ENCODE data around the gene TDRKH.

The TDRKH gene, protein sequence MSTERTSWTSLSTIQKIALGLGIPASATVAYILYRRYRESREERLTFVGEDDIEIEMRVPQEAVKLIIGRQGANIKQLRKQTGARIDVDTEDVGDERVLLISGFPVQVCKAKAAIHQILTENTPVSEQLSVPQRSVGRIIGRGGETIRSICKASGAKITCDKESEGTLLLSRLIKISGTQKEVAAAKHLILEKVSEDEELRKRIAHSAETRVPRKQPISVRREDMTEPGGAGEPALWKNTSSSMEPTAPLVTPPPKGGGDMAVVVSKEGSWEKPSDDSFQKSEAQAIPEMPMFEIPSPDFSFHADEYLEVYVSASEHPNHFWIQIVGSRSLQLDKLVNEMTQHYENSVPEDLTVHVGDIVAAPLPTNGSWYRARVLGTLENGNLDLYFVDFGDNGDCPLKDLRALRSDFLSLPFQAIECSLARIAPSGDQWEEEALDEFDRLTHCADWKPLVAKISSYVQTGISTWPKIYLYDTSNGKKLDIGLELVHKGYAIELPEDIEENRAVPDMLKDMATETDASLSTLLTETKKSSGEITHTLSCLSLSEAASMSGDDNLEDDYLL

DNA sequence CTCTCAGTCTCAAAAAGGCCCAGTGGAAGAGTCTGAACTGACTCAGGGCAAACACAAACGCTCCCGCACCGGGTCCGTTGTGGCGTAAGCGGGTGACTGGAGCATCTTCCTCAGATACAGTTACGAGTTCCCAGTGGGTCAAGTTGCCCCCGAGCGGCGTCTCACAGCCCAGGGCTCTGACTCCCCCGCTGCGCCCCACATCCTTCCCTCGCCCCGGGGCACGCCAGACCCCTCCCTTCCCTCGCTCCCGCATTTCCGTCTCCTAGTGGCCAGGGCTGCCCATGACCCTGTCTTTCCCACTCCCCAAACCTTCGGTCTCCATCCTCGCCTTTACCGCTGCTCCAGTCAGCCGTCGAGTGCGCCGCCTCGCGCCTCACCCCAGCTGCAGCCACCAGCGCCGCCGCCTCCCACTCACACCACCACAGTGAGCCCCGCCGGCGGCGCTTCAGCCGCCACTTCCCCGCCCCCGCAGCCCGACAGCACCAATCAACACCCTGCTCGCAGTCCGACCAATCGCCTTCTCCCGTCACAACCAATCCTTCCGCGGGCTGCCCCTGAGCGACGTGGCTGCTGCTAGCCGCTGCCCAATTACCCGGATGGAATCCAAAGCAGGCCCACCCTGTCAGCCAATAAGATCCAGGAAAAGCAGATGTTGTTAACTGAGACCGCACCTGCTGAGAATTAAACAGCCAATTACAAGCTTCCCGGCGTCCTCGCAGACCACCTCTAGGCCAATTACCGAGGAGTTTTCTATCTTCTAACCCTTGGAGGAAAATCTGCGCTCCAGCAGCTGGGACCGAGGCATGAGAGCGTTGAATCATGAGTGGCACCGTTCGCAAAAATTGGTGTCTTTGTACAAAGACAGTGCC lies at the start of gene TDRKH:
Gene TDRKH (minus strand): TSS at position 430 of the 869 bp plus-strand sequence. CDS start 7,478 bp downstream, outside the sequence.
- peak; percentile 100 for DNase-seq

DNA sequence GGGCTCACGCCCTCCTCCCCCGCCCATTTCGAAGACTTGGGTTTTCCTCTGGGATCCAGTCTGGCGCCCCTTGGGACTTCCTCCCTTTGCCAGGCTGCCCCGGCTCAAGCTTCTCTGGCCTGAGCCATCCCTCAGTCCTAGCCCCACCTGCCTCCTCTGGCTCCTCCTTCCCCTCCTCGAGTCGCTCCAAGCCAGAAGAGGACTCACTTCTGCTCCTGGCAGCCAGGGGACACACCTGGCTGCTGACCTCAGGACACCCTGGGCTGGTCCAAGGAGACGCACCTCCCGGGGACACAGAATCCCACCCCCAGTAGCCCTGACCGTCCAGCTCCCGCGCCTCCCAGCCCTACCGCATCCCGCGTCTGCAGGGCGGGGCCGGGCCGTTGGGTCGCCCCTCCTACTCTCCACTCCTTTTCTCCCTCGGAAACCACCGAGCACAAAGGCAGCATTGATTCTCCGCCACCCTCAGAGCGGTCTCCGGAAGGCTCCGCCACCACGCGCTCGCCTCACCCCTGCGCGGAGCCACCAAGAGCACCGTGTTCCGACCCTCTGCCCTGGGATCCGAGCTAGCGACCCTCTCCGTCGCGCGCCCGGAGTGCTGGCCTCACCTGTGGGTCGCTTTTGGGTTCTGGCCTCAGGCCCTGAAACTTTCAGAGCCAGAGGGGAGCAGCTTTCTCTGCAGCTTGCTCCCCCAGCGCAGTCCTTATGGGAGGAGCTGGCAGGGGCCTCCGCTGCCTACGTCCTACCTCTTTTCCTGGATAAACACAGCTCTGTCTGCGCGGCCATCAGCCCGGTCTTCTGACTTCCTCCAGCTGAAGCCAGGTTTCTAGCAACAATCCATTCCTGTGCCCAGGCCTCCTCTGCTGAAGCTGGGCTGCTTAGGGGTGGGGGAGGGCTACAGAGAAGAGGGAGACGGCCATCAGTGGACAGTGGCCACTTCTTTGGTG lies 49.4 kb upstream of the TDRKH start, which contains the start of gene C2CD4D:
Gene C2CD4D (minus strand): TSS at position 364 of the 947 bp plus-strand sequence. CDS start 831 bp downstream, outside the sequence.
- DNase-seq: peak; percentile 69 to 77

DNA sequence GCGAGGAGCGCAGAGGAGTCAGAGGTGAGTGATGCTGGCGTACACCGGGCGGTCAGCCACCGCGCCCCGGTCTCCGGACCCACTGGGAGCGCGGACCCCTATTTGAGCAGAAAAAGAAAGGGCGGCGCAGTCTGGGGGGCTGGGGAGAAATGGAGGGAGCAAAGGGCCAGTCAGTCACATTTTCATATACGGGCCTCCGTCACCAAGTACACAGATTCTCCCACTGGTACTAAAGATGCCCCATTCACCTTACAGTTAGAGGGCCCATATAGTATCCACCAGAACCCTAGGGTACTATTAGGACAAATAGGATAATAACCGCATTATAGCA lies 48.7 kb upstream of the TDRKH start:
- DNase-seq: no peak

DNA sequence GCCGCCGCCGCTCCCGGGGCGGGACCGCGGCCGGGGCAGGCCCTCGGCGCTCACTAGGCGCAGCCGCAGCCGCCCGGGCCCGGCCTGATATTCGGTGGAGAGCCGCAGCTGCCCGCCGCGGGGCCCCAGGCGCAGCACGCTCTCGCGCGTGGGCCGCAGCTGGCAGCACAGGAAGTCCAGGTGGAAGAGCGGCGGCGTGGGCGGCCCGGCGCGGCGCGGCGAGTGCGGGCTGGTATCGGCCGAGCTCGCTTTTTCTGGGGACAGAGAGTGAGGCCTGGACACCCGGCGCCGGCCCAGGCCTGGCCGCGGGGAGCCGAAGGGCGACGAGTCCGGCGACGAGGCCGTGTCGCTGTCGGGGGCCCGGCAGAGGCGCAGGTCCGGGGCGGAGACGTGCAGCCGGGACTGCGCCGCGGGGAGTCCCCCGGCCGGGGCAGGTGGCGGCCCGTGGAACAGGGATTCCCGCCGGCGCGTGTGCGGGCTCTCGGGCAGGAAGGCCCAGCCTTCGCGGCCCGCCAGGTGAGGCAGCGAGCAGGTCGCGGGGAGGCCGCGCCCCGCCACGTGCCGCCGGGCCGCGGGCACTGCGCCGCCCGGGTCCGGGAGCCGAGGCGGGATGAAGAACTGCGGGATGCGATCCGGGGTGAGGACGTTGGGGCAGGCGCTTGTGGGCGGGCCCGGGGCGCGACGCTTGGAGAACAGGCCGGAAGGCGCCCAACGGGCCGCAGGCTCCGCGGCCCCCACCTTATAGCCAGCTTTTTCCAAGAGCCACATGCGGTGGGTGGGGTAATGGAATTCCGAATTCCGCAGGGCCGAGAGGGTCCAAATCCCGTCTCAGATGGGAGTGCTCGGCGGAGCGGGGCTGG lies 48.2 kb upstream of the TDRKH start:
- no peak for DNase-seq

DNA sequence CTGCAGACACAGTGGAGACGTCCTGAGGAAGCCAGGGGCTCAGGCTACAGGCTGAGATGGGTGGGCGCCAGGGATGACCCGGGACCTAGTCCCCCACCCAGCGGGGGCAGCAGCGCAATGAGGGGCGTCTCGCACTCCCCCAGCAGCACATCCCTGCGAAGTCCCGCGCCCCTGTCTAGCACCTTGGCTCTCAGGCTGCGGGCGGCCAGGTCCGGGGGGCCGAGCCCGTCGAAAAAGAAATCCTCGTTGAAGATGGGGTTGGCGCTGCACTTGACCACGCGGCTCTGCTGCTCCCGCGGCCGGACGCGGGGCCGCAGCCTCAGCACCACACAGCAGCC lies 47.6 kb upstream of the TDRKH start:
- no peak for DNase-seq

DNA sequence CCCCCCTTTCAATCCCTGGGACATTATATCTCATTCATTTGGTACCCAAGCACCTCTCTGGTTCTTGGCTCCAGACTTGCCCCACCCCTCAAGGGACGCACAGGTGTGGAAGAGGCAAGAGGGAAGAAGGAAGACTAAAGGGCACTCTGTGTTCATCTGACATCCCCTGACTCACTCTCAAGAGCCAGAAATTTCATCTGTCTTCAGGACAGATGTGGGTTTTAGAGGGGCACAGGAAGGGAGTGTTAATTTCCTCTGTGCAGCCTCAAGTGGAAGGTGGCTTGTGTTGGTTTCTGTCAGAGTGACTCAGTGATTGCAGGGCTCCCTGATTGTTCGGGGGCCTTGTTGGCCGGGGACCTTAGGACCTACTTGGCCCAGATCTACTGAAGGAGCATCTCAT lies 46.9 kb upstream of the TDRKH start:
- DNase-seq: no peak

DNA sequence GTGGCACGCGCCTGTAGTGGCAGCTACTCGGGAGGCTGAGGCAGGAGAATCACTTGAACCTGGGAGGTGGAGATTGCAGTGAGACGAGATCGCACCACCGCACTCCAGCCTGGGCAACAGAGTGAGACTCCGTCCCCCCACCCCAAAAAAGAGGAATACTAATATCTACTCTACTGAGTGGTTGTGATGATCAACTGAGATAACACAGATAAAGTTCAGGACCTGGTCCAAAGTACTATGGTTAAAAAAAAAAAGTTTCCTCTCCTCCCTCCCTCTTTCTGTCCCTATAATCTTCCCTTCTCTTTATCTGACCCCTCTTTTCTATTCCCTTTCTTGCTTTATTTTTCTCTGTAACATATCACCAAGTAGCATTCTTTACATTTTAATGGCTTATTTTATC lies 45.3 kb upstream of the TDRKH start:
- no peak for DNase-seq

DNA sequence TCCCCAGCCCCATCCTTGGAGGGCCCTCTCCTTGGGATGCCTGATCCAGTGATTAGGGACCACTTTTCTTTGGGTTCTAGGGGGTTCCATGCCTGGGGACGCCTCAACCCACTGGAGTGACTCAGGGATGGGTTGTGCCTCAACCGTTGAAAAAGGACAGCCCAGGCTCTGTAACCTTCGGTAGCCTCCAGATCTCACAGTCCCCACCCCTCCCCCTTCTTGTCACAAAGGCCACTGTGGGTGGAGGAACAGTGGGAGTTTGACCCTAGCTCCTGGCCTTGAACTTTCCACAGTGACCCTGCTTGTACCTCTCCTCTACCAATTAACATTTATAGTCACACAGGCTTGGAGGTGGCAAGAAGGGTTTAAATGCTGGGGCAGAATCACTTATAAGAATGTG lies 43.9 kb upstream of the TDRKH start:
- no peak for DNase-seq

DNA sequence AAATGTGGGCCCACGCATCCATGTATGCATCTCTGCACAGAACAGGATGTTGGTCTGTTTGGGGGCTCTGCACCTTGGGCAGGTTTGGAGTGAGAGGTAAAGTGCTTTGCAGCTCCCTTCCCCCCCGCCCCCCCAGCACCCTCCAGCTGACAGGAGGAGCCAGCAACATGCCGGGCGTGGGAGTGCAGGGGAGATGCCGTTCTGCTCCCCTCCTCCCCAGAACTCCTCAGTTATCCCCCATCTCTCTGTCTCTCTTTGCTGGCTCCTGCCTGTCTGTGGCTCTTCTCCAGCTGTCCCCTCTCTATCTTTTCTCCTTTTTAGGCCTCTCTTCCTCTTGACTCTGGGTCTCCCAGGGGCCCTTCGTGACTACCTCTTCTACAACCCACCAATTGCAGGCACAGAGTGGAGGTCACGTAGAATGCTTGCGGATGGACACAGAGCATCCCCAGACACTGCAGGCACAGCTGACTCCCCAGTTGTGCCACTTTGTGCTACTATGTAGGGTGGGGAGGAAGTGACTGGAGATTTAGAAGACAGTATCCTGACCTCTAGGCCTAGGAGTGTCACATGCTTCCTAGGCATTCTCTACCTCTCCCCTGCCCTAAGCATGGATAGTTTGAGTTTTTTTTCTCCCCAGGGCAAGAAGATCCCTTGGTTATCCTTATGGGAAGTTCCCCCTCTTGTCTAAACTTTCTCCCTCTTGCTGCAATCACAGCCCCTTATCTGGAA lies 43.0 kb upstream of the TDRKH start:
- DNase-seq: no peak

DNA sequence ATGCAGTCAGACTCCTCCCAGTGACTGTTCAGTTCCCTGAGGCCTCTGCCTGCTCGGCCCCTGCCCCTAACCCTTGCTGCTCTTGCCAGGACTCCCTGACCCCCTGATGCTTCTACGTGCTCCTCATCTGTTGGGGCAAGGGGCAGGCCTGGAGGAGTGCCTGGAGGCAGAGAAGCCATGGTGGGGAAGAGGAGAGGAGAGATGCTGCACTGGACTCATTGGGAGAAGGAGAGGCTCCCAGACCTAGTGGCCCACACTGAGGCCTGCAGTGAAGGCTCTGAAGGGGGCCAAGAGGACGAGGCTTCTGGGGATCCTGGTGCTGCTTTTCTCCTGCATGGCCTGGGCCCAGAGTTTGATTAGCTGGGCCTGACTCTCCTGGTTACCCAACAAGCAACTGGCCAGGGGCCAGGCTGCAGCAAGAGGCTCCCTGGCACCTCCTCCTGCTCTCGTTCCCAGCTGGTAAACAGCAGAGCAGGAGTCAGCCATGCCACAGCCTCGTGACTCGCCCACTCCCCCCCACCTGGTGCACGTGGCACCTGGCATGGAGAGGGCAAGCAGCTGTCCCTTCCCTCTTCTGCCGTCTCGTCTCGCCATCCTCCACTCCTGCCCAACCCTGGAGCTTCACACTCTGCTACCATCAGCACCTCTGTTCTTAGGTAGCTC lies 42.1 kb upstream of the TDRKH start:
- DNase-seq: peak; percentile 96 to 98

DNA sequence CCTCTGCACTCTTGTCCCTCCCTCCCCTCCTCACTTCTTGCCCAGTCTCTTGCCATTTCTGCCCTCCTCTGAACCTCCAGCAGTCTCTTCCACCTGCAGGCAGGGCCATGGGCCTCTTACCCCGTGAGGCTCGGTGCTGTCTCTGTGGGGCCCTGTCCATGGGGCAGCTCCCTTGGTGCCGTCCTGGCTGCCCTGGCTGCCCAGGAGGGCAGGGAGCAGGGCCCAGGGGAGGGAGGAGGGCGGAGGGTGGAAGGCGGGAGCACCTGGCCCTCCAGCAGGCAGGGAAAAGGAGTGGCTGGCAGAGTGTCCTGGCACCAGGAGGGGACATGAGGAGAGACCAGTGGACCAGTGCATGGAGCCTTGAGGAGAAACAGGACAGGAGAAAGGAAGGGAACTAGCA lies 41.3 kb upstream of the TDRKH start, which contains the start of gene RORC:
Gene RORC (minus strand): TSS at position 198 of the 400 bp plus-strand sequence. CDS start 38 bp downstream, at position 160.
- peak; percentile 69 to 83 for DNase-seq

DNA sequence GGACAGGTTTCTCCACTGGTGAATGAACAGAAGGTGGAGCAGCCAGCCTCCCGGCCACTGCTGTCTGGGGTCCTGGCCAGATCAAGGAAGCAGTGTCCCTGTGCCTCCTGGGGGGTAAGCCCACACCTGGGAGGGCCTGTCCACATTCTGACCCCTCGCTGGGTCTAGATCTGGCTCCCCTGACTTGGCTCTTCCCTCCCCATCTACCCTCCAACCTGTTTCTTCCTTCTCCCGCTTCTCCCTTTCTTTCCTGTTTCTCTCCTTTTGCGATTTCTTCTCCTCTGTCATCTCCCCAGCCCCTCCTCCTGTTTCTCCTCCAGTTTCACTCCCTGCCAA lies 40.9 kb upstream of the TDRKH start:
- DNase-seq: no peak

DNA sequence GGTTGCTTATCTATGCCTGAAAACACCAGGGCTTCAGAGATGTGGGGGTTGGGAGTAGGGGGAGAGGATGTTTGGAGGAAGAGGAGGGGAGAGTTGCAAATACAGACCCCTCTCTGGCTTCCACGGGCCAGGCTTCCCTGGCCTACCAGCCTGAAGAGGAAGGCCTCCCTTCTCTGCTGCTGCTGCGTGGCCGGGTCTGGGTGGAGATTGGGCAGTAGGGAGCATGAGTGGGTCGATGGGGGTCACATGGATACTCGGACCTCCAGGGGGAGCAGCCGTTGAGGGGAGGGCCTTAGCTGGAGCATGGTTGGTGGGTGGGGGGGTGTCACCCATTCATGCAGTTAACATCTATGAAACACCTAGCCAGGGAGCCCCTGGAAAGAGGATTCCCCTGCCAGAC lies 39.8 kb upstream of the TDRKH start:
- DNase-seq: no peak

DNA sequence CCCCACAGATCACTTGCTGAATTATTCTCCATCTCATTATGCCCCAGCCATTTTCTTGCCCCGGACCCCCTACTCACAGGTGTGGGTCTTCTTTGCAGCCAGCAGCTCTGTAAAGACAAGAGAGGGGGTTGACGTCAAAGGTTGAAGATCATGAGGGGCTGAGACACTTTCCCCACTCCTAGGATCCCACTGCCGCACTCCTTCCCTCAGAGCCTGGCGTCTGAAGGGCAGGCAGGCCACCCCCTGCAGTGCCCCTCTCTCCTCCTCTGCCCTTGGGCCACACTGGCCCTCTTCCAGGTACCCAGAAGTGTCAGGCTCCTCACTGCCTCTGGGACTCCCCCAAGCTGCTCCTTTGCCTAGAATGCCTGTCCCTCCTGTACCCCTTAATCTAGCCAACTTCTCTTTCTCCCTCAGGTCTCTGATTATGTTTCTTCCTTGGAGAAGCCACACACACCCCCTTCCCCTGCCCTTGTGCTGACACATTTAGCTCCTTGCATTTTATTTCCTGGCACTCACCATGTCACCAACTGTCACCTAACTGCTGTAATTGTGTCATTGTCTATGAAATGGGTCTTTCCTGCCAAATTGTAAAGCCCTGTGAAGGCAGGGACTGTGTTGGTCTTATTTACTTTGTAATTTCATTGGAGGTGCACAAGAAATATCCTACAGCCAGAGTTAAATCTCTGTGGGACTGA lies 39.2 kb upstream of the TDRKH start:
- DNase-seq: no peak

DNA sequence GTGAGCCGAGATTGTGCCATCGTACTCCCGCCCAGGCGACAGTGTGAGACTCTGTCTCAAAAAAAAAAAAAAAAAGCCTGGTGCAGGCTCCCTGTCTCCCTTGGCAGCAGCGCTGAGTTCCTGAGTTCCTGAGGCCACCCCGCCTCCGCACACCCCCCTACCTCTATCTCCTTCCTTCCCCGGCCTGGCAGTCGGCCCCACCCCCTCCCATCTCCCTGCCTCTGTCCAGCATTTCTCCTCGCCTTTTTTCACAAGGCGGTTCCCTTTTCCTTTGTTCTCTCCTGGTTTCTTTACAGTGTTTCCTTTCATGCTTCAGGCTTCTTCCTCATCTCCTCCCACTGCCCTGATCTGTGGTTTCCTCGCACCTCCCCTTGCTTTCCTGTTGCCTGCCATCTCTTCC lies 38.6 kb upstream of the TDRKH start:
- no peak for DNase-seq

DNA sequence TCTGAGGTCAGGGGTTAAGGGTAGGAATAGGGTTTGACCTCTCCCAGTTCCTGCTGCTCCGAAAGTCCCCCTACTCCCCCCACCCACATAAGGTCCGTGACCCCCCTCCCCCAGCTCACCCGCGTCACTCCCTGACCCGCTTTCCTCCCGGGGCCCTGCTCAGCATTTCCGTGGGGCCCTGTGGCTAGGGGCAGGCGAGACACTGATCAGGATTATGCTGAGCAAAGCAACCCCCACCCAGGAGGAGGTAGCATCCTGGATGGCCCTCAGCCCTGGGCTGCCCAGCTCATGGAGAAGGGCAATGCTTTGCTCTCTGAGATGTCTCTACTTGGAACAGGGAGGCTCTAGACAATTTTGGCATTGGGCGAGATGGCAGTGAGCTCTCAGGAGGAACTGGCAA lies 37.6 kb upstream of the TDRKH start:
- DNase-seq: no peak

DNA sequence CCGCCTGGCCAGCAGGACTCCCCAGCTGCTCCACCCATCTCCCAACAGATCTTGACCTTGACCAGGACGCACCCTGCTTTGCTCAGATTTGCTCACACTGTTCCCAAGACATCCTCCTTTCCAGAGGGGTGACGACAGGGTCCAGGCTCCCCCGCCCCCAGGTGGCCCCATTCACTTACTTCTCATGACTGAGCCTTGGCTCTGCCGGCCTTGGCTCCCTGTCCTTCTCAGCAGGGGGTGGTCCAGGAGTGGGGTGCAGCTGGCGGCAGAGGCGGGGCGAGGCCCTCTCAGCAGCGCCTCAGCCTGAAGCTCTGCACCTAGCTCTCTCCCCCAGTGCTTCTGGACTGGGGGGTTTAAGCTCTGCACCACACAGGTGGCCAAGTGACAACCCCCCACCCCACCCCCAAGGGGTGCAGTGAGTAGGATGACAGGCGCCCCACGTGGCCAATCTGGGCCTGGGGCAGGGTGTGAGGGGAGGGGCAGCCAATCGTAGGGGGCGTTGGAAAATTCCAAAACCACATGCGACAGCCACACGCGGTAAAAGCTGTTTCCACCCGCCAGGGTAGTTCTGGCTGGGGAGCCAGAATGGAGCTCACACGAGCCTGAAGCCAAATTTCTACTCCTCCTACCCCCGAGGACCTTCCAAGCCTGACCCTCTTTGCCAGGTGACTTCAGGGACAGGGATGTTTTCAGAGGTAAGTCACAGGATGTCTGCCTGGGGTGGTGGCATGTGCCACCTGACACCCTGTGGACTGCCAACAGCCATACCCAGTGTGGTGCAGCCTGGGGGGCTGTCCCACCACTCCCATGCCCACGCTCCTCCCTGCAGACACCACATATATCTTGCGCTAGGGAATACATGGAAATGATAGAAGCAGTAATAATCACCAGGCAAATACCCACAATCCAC lies 35.7 kb upstream of the TDRKH start:
- no peak for DNase-seq

DNA sequence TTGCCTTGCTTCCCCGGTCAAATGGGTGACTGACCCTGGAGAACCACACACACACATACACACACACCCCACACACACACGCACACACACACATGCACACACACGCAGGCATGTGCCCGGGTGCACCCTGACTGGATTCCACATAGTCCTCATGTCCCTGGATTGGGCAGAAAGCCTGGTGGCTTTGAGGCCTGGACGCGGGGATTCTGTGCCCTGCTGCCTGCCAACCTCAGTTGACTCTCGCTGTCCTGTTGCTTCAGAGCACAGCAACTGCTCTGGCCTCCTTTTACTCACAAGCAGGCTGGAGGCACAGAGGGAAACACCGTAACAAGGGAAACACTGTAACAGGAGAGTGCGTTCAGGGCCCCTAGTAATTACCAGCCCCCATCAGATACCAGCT lies 34.9 kb upstream of the TDRKH start:
- no peak for DNase-seq

DNA sequence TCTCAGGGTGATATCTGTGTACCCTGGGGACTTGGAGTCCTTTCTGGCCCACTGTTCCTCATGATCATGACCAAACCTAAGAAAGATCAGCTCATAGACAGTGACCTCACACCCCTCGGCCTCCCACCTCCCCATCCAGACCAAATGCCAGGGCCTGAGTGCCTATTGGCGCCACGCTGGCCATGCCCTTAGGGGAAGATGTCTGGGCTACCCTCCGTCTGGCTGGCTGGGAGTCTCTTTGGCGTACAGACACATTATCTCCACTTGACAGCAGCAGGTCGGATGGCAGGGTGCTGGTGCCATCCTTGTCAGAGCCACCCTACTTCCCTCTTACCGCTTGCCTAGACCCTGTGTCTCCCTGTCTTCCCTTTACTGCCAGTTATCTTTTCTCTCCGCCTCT lies 32.9 kb upstream of the TDRKH start:
- no peak for DNase-seq

Measured in SHP77 (cell line).